ENCODE data around the gene AMDHD1.

DNA sequence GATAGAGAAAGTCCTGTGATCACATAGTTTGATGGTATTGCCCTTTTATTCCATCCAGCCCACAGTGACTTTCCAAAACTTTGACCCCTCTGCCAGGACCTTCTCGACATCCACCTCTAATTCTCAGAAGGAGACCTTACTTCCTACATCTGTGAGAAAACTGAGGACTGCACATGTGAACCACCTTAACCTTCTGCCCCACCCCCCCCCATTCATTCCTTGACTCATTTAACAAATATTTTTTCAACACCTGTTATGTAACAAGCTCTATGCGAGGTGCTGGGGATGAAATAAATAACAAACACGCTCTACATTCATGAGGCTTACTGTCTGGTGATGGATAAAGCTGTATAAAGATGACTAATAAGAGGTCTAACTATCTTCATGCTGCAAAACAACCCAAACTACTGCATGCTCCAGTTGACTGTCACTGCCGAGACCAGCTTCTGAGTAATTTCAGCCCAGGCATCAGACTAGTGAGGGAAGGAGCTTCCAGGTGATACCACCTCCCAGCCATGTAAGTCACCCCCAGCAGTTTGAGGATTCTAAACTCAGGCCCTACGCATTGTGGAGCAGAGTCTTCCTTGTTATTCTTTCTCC, 54.9 kb downstream of the AMDHD1 start:
- TF ChIP-seq, protein P1, sequence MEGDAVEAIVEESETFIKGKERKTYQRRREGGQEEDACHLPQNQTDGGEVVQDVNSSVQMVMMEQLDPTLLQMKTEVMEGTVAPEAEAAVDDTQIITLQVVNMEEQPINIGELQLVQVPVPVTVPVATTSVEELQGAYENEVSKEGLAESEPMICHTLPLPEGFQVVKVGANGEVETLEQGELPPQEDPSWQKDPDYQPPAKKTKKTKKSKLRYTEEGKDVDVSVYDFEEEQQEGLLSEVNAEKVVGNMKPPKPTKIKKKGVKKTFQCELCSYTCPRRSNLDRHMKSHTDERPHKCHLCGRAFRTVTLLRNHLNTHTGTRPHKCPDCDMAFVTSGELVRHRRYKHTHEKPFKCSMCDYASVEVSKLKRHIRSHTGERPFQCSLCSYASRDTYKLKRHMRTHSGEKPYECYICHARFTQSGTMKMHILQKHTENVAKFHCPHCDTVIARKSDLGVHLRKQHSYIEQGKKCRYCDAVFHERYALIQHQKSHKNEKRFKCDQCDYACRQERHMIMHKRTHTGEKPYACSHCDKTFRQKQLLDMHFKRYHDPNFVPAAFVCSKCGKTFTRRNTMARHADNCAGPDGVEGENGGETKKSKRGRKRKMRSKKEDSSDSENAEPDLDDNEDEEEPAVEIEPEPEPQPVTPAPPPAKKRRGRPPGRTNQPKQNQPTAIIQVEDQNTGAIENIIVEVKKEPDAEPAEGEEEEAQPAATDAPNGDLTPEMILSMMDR (IDR thresholded peaks at IDR 0.05; ENCODE audit: extremely low read depth in 1 of 2, insufficient read depth in 1 of 2, low read depth in 1 of 2, low read length in 2 of 2): no peak
- TF ChIP-seq POLR2AphosphoS5 (IDR thresholded peaks at IDR 0.05; ENCODE audit: insufficient read depth, low read depth, low read length): no peak
- TF ChIP-seq, protein P2, sequence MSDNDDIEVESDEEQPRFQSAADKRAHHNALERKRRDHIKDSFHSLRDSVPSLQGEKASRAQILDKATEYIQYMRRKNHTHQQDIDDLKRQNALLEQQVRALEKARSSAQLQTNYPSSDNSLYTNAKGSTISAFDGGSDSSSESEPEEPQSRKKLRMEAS (IDR thresholded peaks at IDR 0.05; ENCODE audit: insufficient read depth, insufficient read length): no peak
